Neural cell (in vitro differentiated cells): ENCODE measurements around the gene UNK. TPM values are rescaled to one million over a fixed set of nuclear protein-coding genes. Genes with fewer than 3 reads are reported as not detected.

Experiments used
- H2AFZ ChIP-seq: fragments of 200-600, 300-800 bp; sonication (generic), shearing (Covaris generic); 2 replicates; pipeline ENCODE4 v1.6.0; 2014; ENCODE audit warnings: low read depth, mild to moderate bottlenecking, antibody characterized with exemption, low read length, moderate library complexity
- H3F3A ChIP-seq: fragments of 200-600 bp; shearing (Covaris generic); 2 replicates; pipeline ENCODE4 v1.6.1; 2016; ENCODE audit warnings: mild to moderate bottlenecking, moderate library complexity, mixed read lengths, antibody characterized with exemption, low read length; ENCODE audit not compliant: insufficient read depth, poor library complexity, severe bottlenecking
- H3K27ac ChIP-seq: fragments of 200-600, 300-800 bp; sonication (generic), shearing (Covaris generic); 2 replicates; pipeline ENCODE4 v1.5.1; 2014; ENCODE audit warnings: mild to moderate bottlenecking, low read length, moderate library complexity
- H3K27me3 ChIP-seq: fragments of 300-800, 200-600 bp; sonication (generic), shearing (Covaris generic); 2 replicates; pipeline ENCODE4 v1.6.0; 2014; ENCODE audit warnings: mild to moderate bottlenecking, low read depth, low read length, moderate library complexity; ENCODE audit not compliant: insufficient read depth
- H3K36me3 ChIP-seq: fragments of 300-800, 200-600 bp; sonication (generic), shearing (Covaris generic); 2 replicates; pipeline ENCODE4 v1.5.1; 2014; ENCODE audit warnings: mild to moderate bottlenecking, antibody characterized with exemption, low read length, moderate library complexity; ENCODE audit not compliant: insufficient read depth
- H3K4me2 ChIP-seq: fragments of 300-800, 200-600 bp; sonication (generic), shearing (Covaris generic); 2 replicates; pipeline ENCODE4 v1.6.0; 2014; ENCODE audit warnings: mild to moderate bottlenecking, low read length
- H3K4me3 ChIP-seq: fragments of 300-800, 200-600 bp; sonication (generic), shearing (Covaris generic); 2 replicates; pipeline ENCODE4 v1.5.1; 2014; ENCODE audit warnings: mild to moderate bottlenecking, low read length, moderate library complexity
- H3K79me2 ChIP-seq: fragments of 200-600 bp; shearing (Covaris generic); replicated peaks from 2 replicates; pipeline ENCODE4 v1.6.0; 2014; ENCODE audit warnings: mild to moderate bottlenecking, low read length, moderate library complexity; ENCODE audit not compliant: insufficient read depth
- H3K9ac ChIP-seq: fragments of 300-800, 200-600 bp; sonication (generic), shearing (Covaris generic); 2 replicates; pipeline ENCODE4 v1.6.1; 2016; ENCODE audit warnings: mild to moderate bottlenecking, low read length, mixed read lengths
- H3K9me2 ChIP-seq: fragments of 200-600 bp; shearing (Covaris generic); 2 replicates; pipeline ENCODE4 v1.6.1; 2016; ENCODE audit warnings: mild to moderate bottlenecking, low read length, mixed read lengths; ENCODE audit not compliant: insufficient read depth
- H3K9me3 ChIP-seq: fragments of 200-600, 300-800 bp; sonication (generic), shearing (Covaris generic); 2 replicates; pipeline ENCODE4 v1.6.1; 2016; ENCODE audit warnings: mild to moderate bottlenecking, mixed run types, low read length, moderate library complexity, mixed read lengths
- H4K20me1 ChIP-seq: fragments of 200-600 bp; shearing (Covaris generic); 2 replicates; pipeline ENCODE4 v1.6.1; 2016; ENCODE audit warnings: mild to moderate bottlenecking, mixed run types; ENCODE audit not compliant: insufficient read depth
- EP300 ChIP-seq: fragments of 450-650 bp; conservative IDR thresholded peaks from 2 replicates; pipeline ENCODE4 v1.6.1; 2014; ENCODE audit warnings: antibody characterized with exemption, mild to moderate bottlenecking, moderate library complexity; ENCODE audit not compliant: poor library complexity, severe bottlenecking
- EZH2 ChIP-seq: fragments of 200-600, 300-800 bp; shearing (Covaris generic), sonication (generic); IDR thresholded peaks from 2 replicates; pipeline ENCODE4 v1.6.1; 2014; ENCODE audit warnings: antibody characterized with exemption, low read length, borderline replicate concordance, mild to moderate bottlenecking; ENCODE audit not compliant: insufficient read depth, poor library complexity, severe bottlenecking
- MXI1 ChIP-seq: fragments of 450-650 bp; conservative IDR thresholded peaks from 2 replicates; pipeline ENCODE4 v1.6.1; 2014; ENCODE audit warnings: antibody characterized with exemption, mild to moderate bottlenecking; ENCODE audit not compliant: poor library complexity, severe bottlenecking
- POLR2AphosphoS5 ChIP-seq: IDR thresholded peaks from 2 replicates; pipeline ENCODE4 v1.6.1; 2012
- RAD21 ChIP-seq: fragments of 450-650 bp; conservative IDR thresholded peaks from 2 replicates; pipeline ENCODE4 v1.6.1; 2014; ENCODE audit warnings: antibody characterized with exemption, mild to moderate bottlenecking, moderate library complexity
- SMC3 ChIP-seq: fragments of 450-650 bp; conservative IDR thresholded peaks from 2 replicates; pipeline ENCODE4 v1.6.1; 2014; ENCODE audit warnings: antibody characterized with exemption, mild to moderate bottlenecking, moderate library complexity; ENCODE audit not compliant: poor library complexity
- TAF1 ChIP-seq: IDR thresholded peaks from 2 replicates; pipeline ENCODE4 v1.6.1; 2012; ENCODE audit warnings: low read depth
- polyA plus RNA-seq: library from polyadenylated mRNA; depleted of rRNA; stranded (reverse); fragments of >200 nt; gene quantifications from 2 replicates; pipeline ENCODE4 v1.2.3, GENCODE V29; 2014
- TF ChIP-seq, protein P1 (sequence below): fragments of 450-650 bp; IDR thresholded peaks from 2 replicates; pipeline ENCODE4 v1.5.1; 2014; ENCODE audit warnings: antibody characterized with exemption, mild to moderate bottlenecking, moderate library complexity; ENCODE audit not compliant: poor library complexity, severe bottlenecking
- TF ChIP-seq, protein P2 (sequence below): IDR thresholded peaks from 2 replicates; pipeline ENCODE4 v1.6.1; 2012; ENCODE audit warnings: borderline replicate concordance

UNK gene
- polyA plus RNA-seq, 1 donor from 2014 or later, result 29.9 TPM

DNA sequence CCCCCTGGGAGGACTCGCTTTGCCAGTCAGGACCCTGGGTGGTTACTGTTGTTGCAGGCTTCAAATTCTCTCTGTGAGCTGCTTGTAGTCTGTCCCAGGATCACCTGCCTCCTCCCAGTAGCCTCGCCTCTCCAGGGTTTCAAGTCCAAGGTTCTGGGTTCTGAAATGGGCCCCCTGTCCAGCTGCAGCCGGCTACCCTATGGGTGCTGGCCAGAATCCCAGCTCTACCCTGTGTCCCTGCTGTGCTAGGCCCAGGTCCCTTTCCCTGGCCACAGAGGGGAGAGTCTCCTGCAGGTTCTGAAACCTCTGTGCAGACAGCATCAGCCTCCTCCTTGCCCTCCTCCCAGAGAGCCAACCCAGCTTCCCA is 38.2 kb downstream of the UNK start:
- Histone ChIP-seq H2AFZ (no peak overlapping the region), H3K9me2 (no peaks in the 10 kb centered on the region), H3K4me2 (no peak overlapping the region), H3K9me3 (no peaks in the 10 kb centered on the region), H3K36me3 (no peaks in the 10 kb centered on the region), H3F3A (no peaks in the 10 kb centered on the region), H4K20me1 (no peaks in the 10 kb centered on the region), H3K4me3 (no peak overlapping the region), H3K27me3 (no peaks in the 10 kb centered on the region), H3K27ac (no peak overlapping the region), H3K9ac (no peak overlapping the region), H3K79me2 (no peaks in the 10 kb centered on the region)
- no peak for TF ChIP-seq TAF1
- TF ChIP-seq, protein P1, sequence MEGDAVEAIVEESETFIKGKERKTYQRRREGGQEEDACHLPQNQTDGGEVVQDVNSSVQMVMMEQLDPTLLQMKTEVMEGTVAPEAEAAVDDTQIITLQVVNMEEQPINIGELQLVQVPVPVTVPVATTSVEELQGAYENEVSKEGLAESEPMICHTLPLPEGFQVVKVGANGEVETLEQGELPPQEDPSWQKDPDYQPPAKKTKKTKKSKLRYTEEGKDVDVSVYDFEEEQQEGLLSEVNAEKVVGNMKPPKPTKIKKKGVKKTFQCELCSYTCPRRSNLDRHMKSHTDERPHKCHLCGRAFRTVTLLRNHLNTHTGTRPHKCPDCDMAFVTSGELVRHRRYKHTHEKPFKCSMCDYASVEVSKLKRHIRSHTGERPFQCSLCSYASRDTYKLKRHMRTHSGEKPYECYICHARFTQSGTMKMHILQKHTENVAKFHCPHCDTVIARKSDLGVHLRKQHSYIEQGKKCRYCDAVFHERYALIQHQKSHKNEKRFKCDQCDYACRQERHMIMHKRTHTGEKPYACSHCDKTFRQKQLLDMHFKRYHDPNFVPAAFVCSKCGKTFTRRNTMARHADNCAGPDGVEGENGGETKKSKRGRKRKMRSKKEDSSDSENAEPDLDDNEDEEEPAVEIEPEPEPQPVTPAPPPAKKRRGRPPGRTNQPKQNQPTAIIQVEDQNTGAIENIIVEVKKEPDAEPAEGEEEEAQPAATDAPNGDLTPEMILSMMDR, result no peak

DNA sequence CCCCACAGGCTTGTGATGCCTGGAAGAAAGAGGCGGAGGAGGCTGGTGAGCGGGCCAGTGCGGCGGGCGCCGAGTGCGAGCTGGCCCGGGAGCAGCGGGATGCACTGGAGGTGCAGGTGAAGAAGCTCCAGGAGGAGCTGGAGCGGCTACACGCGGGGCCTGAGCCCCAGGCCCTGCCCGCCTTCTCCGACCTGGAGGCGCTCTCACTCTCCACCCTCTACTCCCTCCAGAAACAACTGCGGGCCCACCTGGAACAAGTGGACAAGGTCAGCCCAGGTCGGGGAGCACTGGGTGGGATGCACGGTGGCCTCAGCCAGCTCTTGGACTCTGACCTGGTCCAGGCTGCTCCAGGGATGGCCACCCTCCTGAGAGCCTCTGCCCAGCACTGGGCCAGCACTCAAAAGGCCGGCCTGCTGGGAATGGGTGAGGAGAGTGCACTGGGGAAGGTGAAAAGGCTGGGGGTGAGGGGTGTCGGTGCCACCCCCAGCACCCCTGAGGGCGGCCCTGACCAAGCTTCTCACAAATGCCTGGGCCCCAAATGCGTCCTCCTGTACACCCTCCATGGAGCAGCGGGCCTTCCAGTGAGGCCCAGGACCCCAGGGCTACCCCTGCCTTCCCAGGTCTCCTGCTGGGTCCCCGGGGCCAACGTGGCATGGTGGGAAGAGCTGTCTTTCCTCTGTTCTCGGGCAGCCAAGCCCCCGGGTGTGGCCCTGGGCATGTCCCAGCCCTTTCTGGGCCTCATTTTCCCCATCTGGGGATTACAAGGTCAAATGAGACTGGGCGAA is 38.8 kb downstream of the UNK start:
- Histone ChIP-seq H3K9me2 (no peaks in the 10 kb centered on the region), H3K4me2 (no peak overlapping the region), H3K27ac (no peak overlapping the region), H3K36me3 (no peaks in the 10 kb centered on the region), H3K4me3 (no peak overlapping the region), H3K79me2 (no peaks in the 10 kb centered on the region), H3F3A (no peaks in the 10 kb centered on the region), H3K27me3 (no peaks in the 10 kb centered on the region), H4K20me1 (no peaks in the 10 kb centered on the region), H3K9ac (no peak overlapping the region), H2AFZ (no peak overlapping the region), H3K9me3 (no peaks in the 10 kb centered on the region)
- TF ChIP-seq TAF1 (no peak), MXI1 (no peak), SMC3 (no peak), EZH2 (no peak), RAD21 (no peak), POLR2AphosphoS5 (no peak), EP300 (no peak)
- TF ChIP-seq, protein P1, result no peak
- TF ChIP-seq, protein P2, sequence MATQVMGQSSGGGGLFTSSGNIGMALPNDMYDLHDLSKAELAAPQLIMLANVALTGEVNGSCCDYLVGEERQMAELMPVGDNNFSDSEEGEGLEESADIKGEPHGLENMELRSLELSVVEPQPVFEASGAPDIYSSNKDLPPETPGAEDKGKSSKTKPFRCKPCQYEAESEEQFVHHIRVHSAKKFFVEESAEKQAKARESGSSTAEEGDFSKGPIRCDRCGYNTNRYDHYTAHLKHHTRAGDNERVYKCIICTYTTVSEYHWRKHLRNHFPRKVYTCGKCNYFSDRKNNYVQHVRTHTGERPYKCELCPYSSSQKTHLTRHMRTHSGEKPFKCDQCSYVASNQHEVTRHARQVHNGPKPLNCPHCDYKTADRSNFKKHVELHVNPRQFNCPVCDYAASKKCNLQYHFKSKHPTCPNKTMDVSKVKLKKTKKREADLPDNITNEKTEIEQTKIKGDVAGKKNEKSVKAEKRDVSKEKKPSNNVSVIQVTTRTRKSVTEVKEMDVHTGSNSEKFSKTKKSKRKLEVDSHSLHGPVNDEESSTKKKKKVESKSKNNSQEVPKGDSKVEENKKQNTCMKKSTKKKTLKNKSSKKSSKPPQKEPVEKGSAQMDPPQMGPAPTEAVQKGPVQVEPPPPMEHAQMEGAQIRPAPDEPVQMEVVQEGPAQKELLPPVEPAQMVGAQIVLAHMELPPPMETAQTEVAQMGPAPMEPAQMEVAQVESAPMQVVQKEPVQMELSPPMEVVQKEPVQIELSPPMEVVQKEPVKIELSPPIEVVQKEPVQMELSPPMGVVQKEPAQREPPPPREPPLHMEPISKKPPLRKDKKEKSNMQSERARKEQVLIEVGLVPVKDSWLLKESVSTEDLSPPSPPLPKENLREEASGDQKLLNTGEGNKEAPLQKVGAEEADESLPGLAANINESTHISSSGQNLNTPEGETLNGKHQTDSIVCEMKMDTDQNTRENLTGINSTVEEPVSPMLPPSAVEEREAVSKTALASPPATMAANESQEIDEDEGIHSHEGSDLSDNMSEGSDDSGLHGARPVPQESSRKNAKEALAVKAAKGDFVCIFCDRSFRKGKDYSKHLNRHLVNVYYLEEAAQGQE, result no peak
